Measurements from ENCODE around the gene STH.

The STH gene

DNA sequence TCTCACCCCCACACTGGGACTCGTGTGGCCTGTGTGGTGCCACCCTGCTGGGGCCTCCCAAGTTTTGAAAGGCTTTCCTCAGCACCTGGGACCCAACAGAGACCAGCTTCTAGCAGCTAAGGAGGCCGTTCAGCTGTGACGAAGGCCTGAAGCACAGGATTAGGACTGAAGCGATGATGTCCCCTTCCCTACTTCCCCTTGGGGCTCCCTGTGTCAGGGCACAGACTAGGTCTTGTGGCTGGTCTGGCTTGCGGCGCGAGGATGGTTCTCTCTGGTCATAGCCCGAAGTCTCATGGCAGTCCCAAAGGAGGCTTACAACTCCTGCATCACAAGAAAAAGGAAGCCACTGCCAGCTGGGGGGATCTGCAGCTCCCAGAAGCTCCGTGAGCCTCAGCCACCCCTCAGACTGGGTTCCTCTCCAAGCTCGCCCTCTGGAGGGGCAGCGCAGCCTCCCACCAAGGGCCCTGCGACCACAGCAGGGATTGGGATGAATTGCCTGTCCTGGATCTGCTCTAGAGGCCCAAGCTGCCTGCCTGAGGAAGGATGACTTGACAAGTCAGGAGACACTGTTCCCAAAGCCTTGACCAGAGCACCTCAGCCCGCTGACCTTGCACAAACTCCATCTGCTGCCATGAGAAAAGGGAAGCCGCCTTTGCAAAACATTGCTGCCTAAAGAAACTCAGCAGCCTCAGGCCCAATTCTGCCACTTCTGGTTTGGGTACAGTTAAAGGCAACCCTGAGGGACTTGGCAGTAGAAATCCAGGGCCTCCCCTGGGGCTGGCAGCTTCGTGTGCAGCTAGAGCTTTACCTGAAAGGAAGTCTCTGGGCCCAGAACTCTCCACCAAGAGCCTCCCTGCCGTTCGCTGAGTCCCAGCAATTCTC lies 27.4 kb downstream of the STH start:
- DNase-seq = no peak
- Histone ChIP-seq H3K4me2 (ENCODE audit: low read depth, low read length) (no peak overlapping the region), H3K9me3 (replicated peaks; ENCODE audit: insufficient read depth, low read length) (no peaks in the 10 kb centered on the region), H3F3A (ENCODE audit: insufficient read depth, low read length) (no peaks in the 10 kb centered on the region), H4K20me1 (ENCODE audit: insufficient read depth, low read length) (no peaks in the 10 kb centered on the region), H3K9me2 (replicated peaks; ENCODE audit: insufficient read depth, low read length) (no peaks in the 10 kb centered on the region), H3K36me3 (replicated peaks; ENCODE audit: insufficient read depth, low read length) (no peaks in the 10 kb centered on the region), H3K4me3 (ENCODE audit: low read length) (no peak overlapping the region), H2AFZ (ENCODE audit: low read length) (no peak overlapping the region), H3K27me3 (replicated peaks; ENCODE audit: insufficient read depth, low read length) (no peaks in the 10 kb centered on the region), H3K79me2 (ENCODE audit: low read length) (no peaks in the 10 kb centered on the region), H3K9ac (ENCODE audit: low read length) (no peak overlapping the region), H3K27ac (ENCODE audit: low read length) (no peak overlapping the region), H3K4me1 (ENCODE audit: low read length) (no peaks in the 10 kb centered on the region)
- TF ChIP-seq, protein P1, sequence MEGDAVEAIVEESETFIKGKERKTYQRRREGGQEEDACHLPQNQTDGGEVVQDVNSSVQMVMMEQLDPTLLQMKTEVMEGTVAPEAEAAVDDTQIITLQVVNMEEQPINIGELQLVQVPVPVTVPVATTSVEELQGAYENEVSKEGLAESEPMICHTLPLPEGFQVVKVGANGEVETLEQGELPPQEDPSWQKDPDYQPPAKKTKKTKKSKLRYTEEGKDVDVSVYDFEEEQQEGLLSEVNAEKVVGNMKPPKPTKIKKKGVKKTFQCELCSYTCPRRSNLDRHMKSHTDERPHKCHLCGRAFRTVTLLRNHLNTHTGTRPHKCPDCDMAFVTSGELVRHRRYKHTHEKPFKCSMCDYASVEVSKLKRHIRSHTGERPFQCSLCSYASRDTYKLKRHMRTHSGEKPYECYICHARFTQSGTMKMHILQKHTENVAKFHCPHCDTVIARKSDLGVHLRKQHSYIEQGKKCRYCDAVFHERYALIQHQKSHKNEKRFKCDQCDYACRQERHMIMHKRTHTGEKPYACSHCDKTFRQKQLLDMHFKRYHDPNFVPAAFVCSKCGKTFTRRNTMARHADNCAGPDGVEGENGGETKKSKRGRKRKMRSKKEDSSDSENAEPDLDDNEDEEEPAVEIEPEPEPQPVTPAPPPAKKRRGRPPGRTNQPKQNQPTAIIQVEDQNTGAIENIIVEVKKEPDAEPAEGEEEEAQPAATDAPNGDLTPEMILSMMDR (IDR thresholded peaks at IDR 0.05; ENCODE audit: low read length) = no peak
- TF ChIP-seq EZH2 (optimal IDR thresholded peaks at IDR 0.05; ENCODE audit: low read depth, low read length) = no peak
- TF ChIP-seq EZH2phosphoT487 (IDR thresholded peaks at IDR 0.05; ENCODE audit: low read length) = no peak

GRCh38 chr17:46027048-46027975 lies 28.3 kb downstream of the STH start:
- Histone ChIP-seq H3K4me1 (ENCODE audit: low read length) (no peaks in the 10 kb centered on the region), H3K4me3 (ENCODE audit: low read length) (no peak overlapping the region), H3K27me3 (replicated peaks; ENCODE audit: insufficient read depth, low read length) (no peaks in the 10 kb centered on the region), H3K9me3 (replicated peaks; ENCODE audit: insufficient read depth, low read length) (no peaks in the 10 kb centered on the region), H4K20me1 (ENCODE audit: insufficient read depth, low read length) (no peaks in the 10 kb centered on the region), H3K4me2 (ENCODE audit: low read depth, low read length) (no peak overlapping the region), H3K79me2 (ENCODE audit: low read length) (no peaks in the 10 kb centered on the region), H3K27ac (ENCODE audit: low read length) (no peak overlapping the region), H2AFZ (ENCODE audit: low read length) (no peak overlapping the region), H3K9ac (ENCODE audit: low read length) (no peak overlapping the region), H3K9me2 (replicated peaks; ENCODE audit: insufficient read depth, low read length) (no peaks in the 10 kb centered on the region), H3F3A (ENCODE audit: insufficient read depth, low read length) (no peaks in the 10 kb centered on the region), H3K36me3 (replicated peaks; ENCODE audit: insufficient read depth, low read length) (no peaks in the 10 kb centered on the region)
- TF ChIP-seq, protein P1 (IDR thresholded peaks at IDR 0.05; ENCODE audit: low read length) = no peak
- TF ChIP-seq EZH2phosphoT487 (IDR thresholded peaks at IDR 0.05; ENCODE audit: low read length) (no peak), EZH2 (optimal IDR thresholded peaks at IDR 0.05; ENCODE audit: low read depth, low read length) (no peak)
- no peak for DNase-seq

DNA sequence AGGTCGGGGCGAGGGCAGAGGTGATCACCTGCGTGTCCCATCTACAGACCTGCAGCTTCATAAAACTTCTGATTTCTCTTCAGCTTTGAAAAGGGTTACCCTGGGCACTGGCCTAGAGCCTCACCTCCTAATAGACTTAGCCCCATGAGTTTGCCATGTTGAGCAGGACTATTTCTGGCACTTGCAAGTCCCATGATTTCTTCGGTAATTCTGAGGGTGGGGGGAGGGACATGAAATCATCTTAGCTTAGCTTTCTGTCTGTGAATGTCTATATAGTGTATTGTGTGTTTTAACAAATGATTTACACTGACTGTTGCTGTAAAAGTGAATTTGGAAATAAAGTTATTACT lies 28.9 kb downstream of the STH start:
- Histone ChIP-seq H3K79me2 (ENCODE audit: low read length) (no peaks in the 10 kb centered on the region), H3K9ac (ENCODE audit: low read length) (no peak overlapping the region), H2AFZ (ENCODE audit: low read length) (no peak overlapping the region), H3K27ac (ENCODE audit: low read length) (no peak overlapping the region), H3K4me3 (ENCODE audit: low read length) (no peak overlapping the region), H4K20me1 (ENCODE audit: insufficient read depth, low read length) (no peaks in the 10 kb centered on the region), H3K9me2 (replicated peaks; ENCODE audit: insufficient read depth, low read length) (no peaks in the 10 kb centered on the region), H3K27me3 (replicated peaks; ENCODE audit: insufficient read depth, low read length) (no peaks in the 10 kb centered on the region), H3K9me3 (replicated peaks; ENCODE audit: insufficient read depth, low read length) (no peaks in the 10 kb centered on the region), H3K4me2 (ENCODE audit: low read depth, low read length) (no peak overlapping the region), H3K36me3 (replicated peaks; ENCODE audit: insufficient read depth, low read length) (no peaks in the 10 kb centered on the region), H3K4me1 (ENCODE audit: low read length) (no peaks in the 10 kb centered on the region), H3F3A (ENCODE audit: insufficient read depth, low read length) (no peaks in the 10 kb centered on the region)
- no peak for DNase-seq
- TF ChIP-seq EZH2 (optimal IDR thresholded peaks at IDR 0.05; ENCODE audit: low read depth, low read length) = no peak
- no peak for TF ChIP-seq EZH2phosphoT487 (IDR thresholded peaks at IDR 0.05; ENCODE audit: low read length)
- TF ChIP-seq, protein P1 (IDR thresholded peaks at IDR 0.05; ENCODE audit: low read length) = no peak
